Ovary (tissue), 3 donors: ENCODE results near the gene ST6GALNAC3.

ENCODE experiments used
- EP300 ChIP-seq: sonication (generic); formaldehyde crosslinking; IDR thresholded peaks from one replicate; pipeline ENCODE4 v1.6.1; 2017; ENCODE audit warnings: antibody characterized with exemption
- TF ChIP-seq, protein P1 (sequence below), 3 donors: fragments of 450-650 bp in 2 of 3; fragments of 200-600 bp in 1 of 3; IDR thresholded peaks; one replicate each; pipeline versions ENCODE4 v1.5.1 to v1.8.0; 2016 to 2022; ENCODE audit warnings: antibody characterized with exemption in 3 of 3, mild to moderate bottlenecking in 1 of 3
- donor health status: DM: no; HTN: no; CAD: no.

DNA sequence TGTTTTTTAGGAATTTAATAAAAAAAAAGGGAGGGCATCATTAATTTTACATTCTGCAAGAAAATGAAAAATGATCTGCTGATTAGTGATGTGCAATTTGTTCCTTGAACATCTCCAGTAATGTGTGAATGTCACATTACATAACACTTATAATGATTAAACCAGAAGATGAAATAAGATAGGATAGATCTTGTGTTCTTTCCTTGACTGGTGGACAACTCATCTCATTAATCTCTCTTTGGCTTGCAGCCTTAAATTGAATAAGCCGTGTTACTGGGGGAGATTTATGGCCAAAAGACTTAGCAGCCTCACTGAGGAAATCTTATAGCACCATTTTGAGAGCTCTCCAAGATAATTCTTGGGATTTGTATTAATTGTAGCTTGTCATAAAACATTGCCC lies 217.2 kb downstream of the ST6GALNAC3 start:
- TF ChIP-seq, protein P1, sequence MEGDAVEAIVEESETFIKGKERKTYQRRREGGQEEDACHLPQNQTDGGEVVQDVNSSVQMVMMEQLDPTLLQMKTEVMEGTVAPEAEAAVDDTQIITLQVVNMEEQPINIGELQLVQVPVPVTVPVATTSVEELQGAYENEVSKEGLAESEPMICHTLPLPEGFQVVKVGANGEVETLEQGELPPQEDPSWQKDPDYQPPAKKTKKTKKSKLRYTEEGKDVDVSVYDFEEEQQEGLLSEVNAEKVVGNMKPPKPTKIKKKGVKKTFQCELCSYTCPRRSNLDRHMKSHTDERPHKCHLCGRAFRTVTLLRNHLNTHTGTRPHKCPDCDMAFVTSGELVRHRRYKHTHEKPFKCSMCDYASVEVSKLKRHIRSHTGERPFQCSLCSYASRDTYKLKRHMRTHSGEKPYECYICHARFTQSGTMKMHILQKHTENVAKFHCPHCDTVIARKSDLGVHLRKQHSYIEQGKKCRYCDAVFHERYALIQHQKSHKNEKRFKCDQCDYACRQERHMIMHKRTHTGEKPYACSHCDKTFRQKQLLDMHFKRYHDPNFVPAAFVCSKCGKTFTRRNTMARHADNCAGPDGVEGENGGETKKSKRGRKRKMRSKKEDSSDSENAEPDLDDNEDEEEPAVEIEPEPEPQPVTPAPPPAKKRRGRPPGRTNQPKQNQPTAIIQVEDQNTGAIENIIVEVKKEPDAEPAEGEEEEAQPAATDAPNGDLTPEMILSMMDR (IDR thresholded peaks at IDR 0.05) = no peak
- no peak for TF ChIP-seq EP300
